T47D (cell line): Measurements from ENCODE around the gene JCHAIN.
"Not testable (repeated sequence)": the region's sequence is repeated elsewhere in the genome, so short reads cannot be mapped to it uniquely, and the experiment has no call there.

ENCODE experiments used
- DNase-seq, 2 experiments: peaks; one replicate each; pipeline versions ENCODE4 v3.0.0 to v3.0.0-alpha.2; 2011 to 2012; ENCODE audit warnings: low read depth in 1 of 2, low spot score in 1 of 2
- JUND ChIP-seq: IDR thresholded peaks from 2 replicates; pipeline ENCODE4 v1.6.1; 2012; ENCODE audit warnings: low read depth
- in situ Hi-C: cut with HindIII; loops from 2 replicates; pipeline ENCODE4 v1.10.0; 2016; ENCODE audit warnings: low sequenced_read_pairs, low pct_unique_long_range_greater_than_20kb

The JCHAIN gene

DNA sequence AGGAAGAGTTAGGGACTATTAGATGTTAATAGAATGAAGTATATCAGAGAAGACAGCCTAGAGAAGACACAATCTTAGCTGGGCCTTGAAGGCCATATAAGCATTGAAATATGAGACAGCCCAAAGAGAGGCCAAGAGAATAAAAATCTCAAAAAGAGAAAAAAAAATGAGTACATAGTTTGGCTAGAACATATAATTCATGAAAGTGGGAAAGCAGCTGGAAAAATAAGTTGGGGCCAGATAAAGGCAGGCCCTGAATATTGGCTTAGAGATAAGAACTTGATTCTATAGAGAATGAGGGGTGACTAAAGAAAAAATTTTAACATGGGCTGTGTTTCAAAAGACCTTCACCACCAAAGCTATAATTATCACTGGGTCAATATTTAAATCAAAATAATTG is 14.6 kb upstream of the JCHAIN start:
- no peak for TF ChIP-seq JUND
- in situ Hi-C loops: no loop called here
- DNase-seq: no peak

- no peak for TF ChIP-seq JUND
- no peak for DNase-seq
- in situ Hi-C loops: no loop called here
Observed at GRCh38 chr4:70678383-70678999, 12.2 kb upstream of the JCHAIN start.

DNA sequence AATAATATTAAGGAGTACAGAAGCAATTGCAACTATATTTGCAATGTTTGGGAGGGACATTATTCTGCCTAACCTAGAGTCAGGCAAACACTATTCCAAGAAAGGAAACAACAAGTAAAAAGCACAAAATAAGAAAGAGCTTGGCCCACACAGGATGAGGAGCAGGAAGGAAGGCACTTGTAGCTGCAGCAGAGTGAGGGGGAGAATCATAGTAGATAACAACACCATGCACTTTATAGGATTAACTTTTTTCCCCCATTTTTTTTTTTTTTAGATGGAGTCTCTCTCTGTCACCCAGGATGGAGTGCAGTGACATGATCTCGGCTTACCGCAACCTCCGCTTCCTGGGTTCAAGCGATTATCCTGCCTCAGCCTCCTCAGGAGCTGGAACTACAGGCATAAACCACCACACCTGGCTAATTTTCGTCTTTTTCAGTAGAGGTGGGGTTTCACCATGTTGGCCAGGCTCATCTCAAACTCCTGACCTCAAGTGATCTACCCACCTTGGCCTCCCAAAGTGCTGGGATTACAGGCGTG is 10.3 kb upstream of the JCHAIN start:
- DNase-seq: no peak
- in situ Hi-C loops: no loop called here
- no peak for TF ChIP-seq JUND

GRCh38 chr4:70674731-70675130 is 8.4 kb upstream of the JCHAIN start:
- no peak for DNase-seq
- TF ChIP-seq JUND: no peak
- in situ Hi-C loops: no loop called here

DNA sequence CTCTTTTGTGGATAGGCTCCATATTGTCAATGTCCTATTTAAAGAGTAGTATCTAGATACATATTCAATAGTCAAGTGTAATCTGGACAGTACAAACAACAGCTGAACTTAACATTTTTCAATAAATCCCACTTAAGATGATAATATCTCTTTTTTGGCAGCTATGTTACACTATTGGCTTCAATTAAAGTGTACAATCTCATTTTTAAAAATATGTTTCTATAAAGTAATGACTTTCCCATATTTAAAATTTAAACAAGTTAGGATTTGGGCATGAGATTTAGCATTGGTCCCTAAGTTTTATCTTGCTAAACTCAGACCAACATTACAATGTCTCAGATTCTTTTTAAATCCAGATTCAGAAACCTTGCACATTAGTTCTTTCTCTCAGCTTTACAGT is 7.9 kb upstream of the JCHAIN start:
- in situ Hi-C loops: no loop called here
- no peak for DNase-seq
- TF ChIP-seq JUND: no peak

- in situ Hi-C loops: no loop called here
- DNase-seq: no peak
Observed at GRCh38 chr4:70671091-70671490, 4.8 kb upstream of the JCHAIN start.

DNA sequence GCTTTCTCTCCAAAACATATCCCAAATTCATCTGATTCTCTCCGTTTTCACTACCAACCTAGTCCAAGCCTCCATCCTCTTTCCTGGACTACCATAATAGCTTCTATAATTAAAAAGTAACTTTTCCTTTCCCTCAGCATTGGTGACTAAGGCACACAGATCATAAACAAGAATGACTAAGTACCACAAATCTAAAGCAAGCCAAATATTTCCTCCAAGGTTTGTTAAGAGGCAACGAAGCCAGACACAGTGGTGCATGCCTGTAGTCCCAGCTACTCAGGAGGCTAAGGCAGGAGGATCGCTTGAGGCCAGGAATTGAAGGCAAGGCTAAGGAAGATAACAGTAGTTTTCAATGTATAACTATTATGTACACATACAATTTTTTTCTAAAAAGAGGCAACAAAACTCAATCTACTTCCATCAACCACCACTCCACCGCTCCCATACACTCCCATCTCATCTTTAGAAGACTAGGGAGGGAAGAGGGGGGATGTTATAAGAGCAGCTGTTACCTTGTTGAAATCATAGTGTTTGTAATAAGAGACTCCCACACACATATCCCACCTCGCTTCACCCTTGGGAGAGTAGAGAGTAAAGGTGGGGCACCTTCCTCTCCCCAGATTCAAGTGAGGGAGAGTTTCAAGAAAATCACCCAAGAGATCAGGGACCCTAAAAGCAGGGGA is 4.2 kb upstream of the JCHAIN start:
- in situ Hi-C loops: no loop called here
- no peak for DNase-seq

More at GRCh38 chr4:70671091-70671490, 4.8 kb upstream of the JCHAIN start:
- TF ChIP-seq JUND: no peak

DNA sequence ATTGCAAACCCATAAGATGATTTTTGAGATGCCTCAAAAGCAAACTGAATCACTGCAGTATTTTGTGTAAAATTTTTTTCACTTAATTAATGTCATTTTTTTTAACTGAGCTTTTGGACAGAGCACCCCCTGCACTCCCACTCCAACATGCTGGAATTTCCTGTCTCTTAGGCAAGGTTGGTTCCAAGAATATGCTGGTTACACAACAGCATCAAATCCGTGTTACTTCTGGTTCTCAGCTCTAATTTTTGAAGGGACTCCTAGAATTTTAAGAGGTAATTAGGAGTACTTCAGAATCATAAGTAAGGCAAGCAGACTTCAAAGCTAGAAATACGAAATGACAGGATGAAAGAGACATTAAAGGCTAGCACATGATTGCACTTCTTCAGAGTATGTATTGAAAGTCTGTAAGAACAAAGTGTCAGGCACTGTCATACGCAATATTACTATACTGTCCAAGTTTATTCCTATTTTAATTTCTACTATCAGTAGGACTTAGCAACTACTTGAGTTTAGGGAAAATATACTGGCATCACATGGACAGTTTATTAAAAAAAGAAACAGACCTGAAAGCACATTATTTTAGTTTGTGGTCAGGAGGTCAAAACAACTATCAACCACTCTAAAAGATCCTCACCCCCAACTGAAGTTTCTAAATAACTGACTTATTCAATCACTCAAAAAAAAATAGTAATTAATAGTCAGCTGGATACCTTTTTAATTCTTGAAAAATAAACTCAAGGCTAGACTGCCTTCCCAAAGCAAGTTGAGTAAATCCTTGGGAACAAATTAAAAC is 1.6 kb upstream of the JCHAIN start:
- no peak for DNase-seq
- TF ChIP-seq JUND: no peak
- in situ Hi-C loops: no loop called here

More for the DNA sequence above, 4.2 kb upstream of the JCHAIN start:
- no peak for TF ChIP-seq JUND

DNA sequence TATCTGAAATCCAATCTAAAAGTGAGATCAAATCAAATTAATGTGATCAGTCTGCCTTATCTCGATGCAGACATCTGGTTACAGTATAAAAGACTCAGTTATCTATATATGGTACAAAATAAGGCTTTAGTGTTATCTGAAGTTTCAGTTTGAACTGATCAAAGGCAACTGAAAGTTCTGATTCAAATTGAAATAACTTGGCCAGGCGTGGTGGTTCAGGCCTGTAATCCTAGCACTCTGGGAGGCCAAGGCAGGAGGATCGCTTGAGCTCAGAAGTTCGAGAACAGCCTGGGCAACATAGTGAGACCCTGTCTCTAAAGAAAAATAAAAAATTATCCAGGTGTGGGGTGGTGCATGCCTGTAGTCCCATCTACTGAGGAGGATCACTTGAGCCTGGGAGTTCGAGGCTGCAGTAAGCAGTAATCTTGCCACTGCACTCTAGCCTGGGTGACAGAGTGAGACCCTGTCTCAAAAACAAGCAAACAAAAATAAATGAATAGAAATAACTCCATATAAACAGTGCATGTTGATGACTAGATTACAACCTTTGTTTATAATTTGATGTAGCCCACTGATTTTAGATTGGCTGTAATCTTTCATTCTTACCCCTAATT is 4.9 kb downstream of the JCHAIN start:
- DNase-seq, in situ Hi-C loops: not testable (repeated sequence)

GRCh38 chr4:70660106-70660505 is 6.2 kb downstream of the JCHAIN start:
- no peak for DNase-seq
- in situ Hi-C loops: no loop called here
- TF ChIP-seq JUND: no peak

- DNase-seq: no peak
- in situ Hi-C loops: no loop called here
- no peak for TF ChIP-seq JUND
Observed at GRCh38 chr4:70658418-70658817, 7.9 kb downstream of the JCHAIN start.

- in situ Hi-C loops: no loop called here
- TF ChIP-seq JUND: no peak
- no peak for DNase-seq
Observed at GRCh38 chr4:70657326-70657725, 9.0 kb downstream of the JCHAIN start.

- DNase-seq: no peak
- TF ChIP-seq JUND: no peak
- in situ Hi-C loops: no loop called here
Observed at GRCh38 chr4:70654605-70655011, 11.7 kb downstream of the JCHAIN start.
